Type B pancreatic cell (in vitro differentiated cells): ENCODE results near the gene IFNA21. TPM values are rescaled to one million over a fixed set of nuclear protein-coding genes. Genes with fewer than 3 reads are reported as not detected.

Source experiments
- DNase-seq: peaks from one replicate; pipeline ENCODE4 v3.0.0; 2021; ENCODE audit warnings: mixed read lengths; ENCODE audit not compliant: unreplicated experiment; ENCODE audit errors: extremely low spot score
- H3K27ac Mint-ChIP-seq: 2 replicates; pipeline ENCODE4 v1.8.0; 2021; ENCODE audit warnings: mild to moderate bottlenecking, mixed read lengths
- H3K27me3 Mint-ChIP-seq: 2 replicates; pipeline ENCODE4 v1.8.0; 2021; ENCODE audit warnings: mixed read lengths
- H3K36me3 Mint-ChIP-seq: 2 replicates; pipeline ENCODE4 v1.8.0; 2021; ENCODE audit warnings: mixed read lengths
- H3K4me1 Mint-ChIP-seq: one replicate; pipeline ENCODE4 v1.8.0; 2021; ENCODE audit warnings: mixed read lengths; ENCODE audit not compliant: unreplicated experiment
- H3K4me3 Mint-ChIP-seq: 2 replicates; pipeline ENCODE4 v1.8.0; 2021; ENCODE audit warnings: mild to moderate bottlenecking, mixed read lengths
- H3K9me3 Mint-ChIP-seq: 2 replicates; pipeline ENCODE4 v1.8.0; 2021; ENCODE audit warnings: mixed read lengths
- CTCF ChIP-seq: fragments of 200-600 bp; sonication (generic); conservative IDR thresholded peaks from 2 replicates; pipeline ENCODE4 v1.5.0; 2021; ENCODE audit warnings: antibody characterized with exemption, mild to moderate bottlenecking
- total RNA-seq: library from RNA; stranded (reverse); gene quantifications from 2 replicates; pipeline ENCODE4 v1.2.1, GENCODE V29; 2021; ENCODE audit warnings: low replicate concordance

The IFNA21 gene
- total RNA-seq, 1 donor from 2014 or later: not detected

DNA sequence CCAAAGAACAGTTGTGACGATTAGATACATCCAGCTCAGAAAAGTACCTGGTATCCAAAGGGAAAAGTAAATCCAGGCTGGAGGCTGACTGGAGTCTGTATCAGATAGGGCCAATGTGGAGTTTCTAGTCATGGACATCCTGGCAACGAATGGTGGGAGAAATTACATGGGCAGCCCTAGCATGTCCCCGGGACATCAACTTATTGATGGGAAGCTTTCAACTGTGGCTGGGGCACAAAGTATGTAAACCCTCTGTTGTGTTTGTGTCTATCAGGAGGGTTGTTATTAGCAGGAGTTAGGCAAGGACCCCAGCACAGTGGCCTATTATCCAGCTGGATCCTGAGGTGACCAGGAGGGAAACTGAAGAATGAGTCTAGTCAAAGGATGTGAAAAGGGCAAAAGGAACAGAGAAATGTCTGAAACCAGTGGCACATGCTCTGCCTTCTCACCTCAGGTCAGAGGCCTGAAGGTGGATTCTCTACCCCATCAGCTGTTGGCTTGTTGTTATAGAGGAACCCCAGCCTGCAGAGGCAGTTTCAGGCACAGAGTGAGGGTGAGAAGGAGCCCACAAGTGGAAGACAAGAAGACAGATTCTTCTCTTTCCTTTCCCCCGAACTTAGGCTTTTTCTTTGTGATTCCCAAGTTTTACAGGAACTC, 44.7 kb downstream of the IFNA21 start:
- no peak for TF ChIP-seq CTCF
- Mint-ChIP-seq H3K4me1 (no peaks in the 10 kb centered on the region), H3K36me3 (no peaks in the 10 kb centered on the region), H3K4me3 (no peak overlapping the region), H3K9me3 (no peaks in the 10 kb centered on the region), H3K27me3 (no peaks in the 10 kb centered on the region), H3K27ac (no peak overlapping the region)
- no peak for DNase-seq

GRCh38 chr9:21121079-21121478, 45.4 kb downstream of the IFNA21 start:
- no peaks in the 10 kb centered on the region for H3K4me1 Mint-ChIP-seq

GRCh38 chr9:21119093-21119770, 47.2 kb downstream of the IFNA21 start:
- H3K4me3 Mint-ChIP-seq: no peak overlapping the region
- H3K27ac Mint-ChIP-seq: no peak overlapping the region
- H3K36me3 Mint-ChIP-seq: no peaks in the 10 kb centered on the region
- H3K4me1 Mint-ChIP-seq: no peaks in the 10 kb centered on the region
- no peaks in the 10 kb centered on the region for H3K27me3 Mint-ChIP-seq
- TF ChIP-seq CTCF: no peak
- peaks cover 5% of the 10 kb centered on the region for H3K9me3 Mint-ChIP-seq
- no peak for DNase-seq

More at GRCh38 chr9:21121079-21121478, 45.4 kb downstream of the IFNA21 start:
- H3K27ac Mint-ChIP-seq: no peak overlapping the region
- TF ChIP-seq CTCF: no peak
- H3K4me3 Mint-ChIP-seq: no peak overlapping the region
- no peak for DNase-seq
- no peaks in the 10 kb centered on the region for H3K9me3 Mint-ChIP-seq
- no peaks in the 10 kb centered on the region for H3K36me3 Mint-ChIP-seq
- no peaks in the 10 kb centered on the region for H3K27me3 Mint-ChIP-seq

Other genes with a start within 250 kb of the IFNA21 start
- gene HACD4, start 135.0 kb downstream of the IFNA21 start, total RNA-seq: 0.72 and 2.4 TPM in 2 replicates
- gene IFNB1, start 88.7 kb downstream of the IFNA21 start, total RNA-seq: not detected in 2 replicates
- gene IFNW1, start 24.8 kb downstream of the IFNA21 start, total RNA-seq: not detected in 2 replicates
- gene IFNA4, start 20.9 kb upstream of the IFNA21 start, total RNA-seq: not detected in 2 replicates
- not detected in 2 replicates for gene IFNA7, start 35.5 kb upstream of the IFNA21 start, total RNA-seq
- gene IFNA10, start 40.5 kb upstream of the IFNA21 start, total RNA-seq: not detected in 2 replicates
- gene IFNA16, start 50.7 kb upstream of the IFNA21 start, total RNA-seq: not detected in 2 replicates
- gene IFNA17, start 61.6 kb upstream of the IFNA21 start, total RNA-seq: not detected in 2 replicates
- gene IFNA14, start 73.3 kb upstream of the IFNA21 start, total RNA-seq: not detected in 2 replicates
- gene IFNA5, start 138.7 kb upstream of the IFNA21 start, total RNA-seq: not detected in 2 replicates
- 29.9 and 33.3 TPM in 2 replicates for gene KLHL9, start 168.7 kb upstream of the IFNA21 start, total RNA-seq
- not detected in 2 replicates for gene IFNA6, start 184.2 kb upstream of the IFNA21 start, total RNA-seq
- gene IFNA13, start 201.4 kb upstream of the IFNA21 start, total RNA-seq: not detected in 2 replicates
- gene IFNA2, start 218.7 kb upstream of the IFNA21 start, total RNA-seq: not detected in 2 replicates
- gene IFNA8, start 242.5 kb upstream of the IFNA21 start, total RNA-seq: not detected in 2 replicates